ENCODE measurements around the gene CRISP2.

DNA sequence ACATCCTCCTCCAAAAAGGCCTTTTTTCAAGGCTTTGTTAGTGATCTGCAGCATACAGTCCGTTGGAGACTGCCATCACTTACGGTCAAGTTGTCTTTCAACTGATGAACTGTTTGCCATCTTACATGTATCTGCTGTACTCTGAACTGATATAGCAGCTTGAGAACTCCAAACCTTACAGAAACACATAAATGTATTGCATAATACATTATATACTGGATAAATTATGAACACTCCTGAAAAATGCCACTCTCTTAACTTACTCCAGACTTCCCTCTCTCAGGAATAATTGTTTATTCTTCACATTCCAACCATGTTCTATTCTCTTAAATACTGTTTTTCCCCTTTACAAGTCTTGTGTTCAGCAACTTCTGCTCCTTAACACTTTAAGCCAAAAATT, 62.1 kb downstream of the CRISP2 start:
- TF ChIP-seq CTCF (IDR thresholded peaks at IDR 0.05) (no peak), EZH2phosphoT487 (IDR thresholded peaks at IDR 0.05) (no peak), EZH2 (IDR thresholded peaks at IDR 0.05) (no peak)

Data from neural progenitor cell (in vitro differentiated cells).